GM23338 (cell line): ENCODE data around the gene RNF7.

ENCODE experiments used
- EZH2 ChIP-seq: fragments of 200-600 bp; sonication (generic); IDR thresholded peaks from one replicate; pipeline ENCODE4 v1.8.0; 2017; ENCODE audit warnings: antibody characterized with exemption, mild to moderate bottlenecking, low read depth; ENCODE audit not compliant: unreplicated experiment
- EZH2phosphoT487 ChIP-seq: fragments of 200-600 bp; sonication (generic); IDR thresholded peaks from one replicate; pipeline ENCODE4 v1.8.1; 2018; ENCODE audit warnings: antibody characterized with exemption; ENCODE audit not compliant: unreplicated experiment
- POLR2AphosphoS5 ChIP-seq: IDR thresholded peaks from 2 replicates; pipeline ENCODE4 v1.6.1; 2016; ENCODE audit warnings: antibody characterized with exemption, low read depth
- TF ChIP-seq, protein P1 (sequence below), 2 experiments: fragments of 200-600 bp in 1 of 2; sonication (generic) in 1 of 2; conservative IDR thresholded peaks; 2 replicates each; pipeline versions ENCODE4 v1.5.1 to v1.6.1; 2016 to 2017; ENCODE audit warnings: antibody characterized with exemption in 2 of 2, low read depth in 2 of 2, mild to moderate bottlenecking in 2 of 2, moderate library complexity in 1 of 2

DNA sequence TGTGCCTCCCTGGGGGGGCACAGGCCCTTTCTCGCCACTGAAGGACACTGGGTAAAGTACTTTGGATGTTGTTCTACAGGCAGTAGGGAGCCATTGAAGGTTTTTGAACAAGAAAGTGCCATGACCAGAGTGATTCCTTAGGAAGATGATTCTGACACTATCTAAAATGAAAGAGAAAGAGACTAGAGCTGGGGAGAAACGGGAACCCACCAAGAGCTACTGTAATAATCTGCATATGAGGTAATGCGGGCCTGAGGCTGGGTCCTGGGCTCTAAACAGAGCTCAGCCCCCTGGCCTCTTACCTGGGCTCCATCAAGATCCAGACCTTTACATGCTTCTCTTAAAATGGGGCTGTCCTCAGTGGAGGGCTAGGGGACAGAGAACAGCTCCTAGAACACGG, 50.1 kb downstream of the RNF7 start:
- no peak for TF ChIP-seq EZH2
- TF ChIP-seq EZH2phosphoT487, result no peak
- TF ChIP-seq, protein P1, sequence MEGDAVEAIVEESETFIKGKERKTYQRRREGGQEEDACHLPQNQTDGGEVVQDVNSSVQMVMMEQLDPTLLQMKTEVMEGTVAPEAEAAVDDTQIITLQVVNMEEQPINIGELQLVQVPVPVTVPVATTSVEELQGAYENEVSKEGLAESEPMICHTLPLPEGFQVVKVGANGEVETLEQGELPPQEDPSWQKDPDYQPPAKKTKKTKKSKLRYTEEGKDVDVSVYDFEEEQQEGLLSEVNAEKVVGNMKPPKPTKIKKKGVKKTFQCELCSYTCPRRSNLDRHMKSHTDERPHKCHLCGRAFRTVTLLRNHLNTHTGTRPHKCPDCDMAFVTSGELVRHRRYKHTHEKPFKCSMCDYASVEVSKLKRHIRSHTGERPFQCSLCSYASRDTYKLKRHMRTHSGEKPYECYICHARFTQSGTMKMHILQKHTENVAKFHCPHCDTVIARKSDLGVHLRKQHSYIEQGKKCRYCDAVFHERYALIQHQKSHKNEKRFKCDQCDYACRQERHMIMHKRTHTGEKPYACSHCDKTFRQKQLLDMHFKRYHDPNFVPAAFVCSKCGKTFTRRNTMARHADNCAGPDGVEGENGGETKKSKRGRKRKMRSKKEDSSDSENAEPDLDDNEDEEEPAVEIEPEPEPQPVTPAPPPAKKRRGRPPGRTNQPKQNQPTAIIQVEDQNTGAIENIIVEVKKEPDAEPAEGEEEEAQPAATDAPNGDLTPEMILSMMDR (conservative IDR thresholded peaks at IDR 0.05; ENCODE audit: low read depth in 2 of 2), result no peak
- no peak for TF ChIP-seq POLR2AphosphoS5
